HG03520 (cell line): ENCODE measurements around the gene PLCH1.

ENCODE experiments used
- ATAC-seq: cut with Tn5 transposase; IDR thresholded peaks from one replicate; pipeline ENCODE4 v1.9.1; 2021; ENCODE audit warnings: mild to moderate bottlenecking, moderate library complexity; ENCODE audit not compliant: unreplicated experiment

The PLCH1 gene

GRCh38 chr3:155326244-155326643 is 418.6 kb downstream of the PLCH1 start:
- no peak for ATAC-seq
